H1 (cell line): ENCODE measurements around the gene RASSF10. TPM values are rescaled to one million over a fixed set of nuclear protein-coding genes. Genes with fewer than 3 reads are reported as not detected.

Experiments used
- CTCF ChIA-PET: fragments of 300-600 bp; sonication (Branson Sonifier 250); formaldehyde crosslinking; loops from one replicate; lab custom pipeline; 2021; ENCODE audit not compliant: partially characterized antibody; lab: Charles Lee
- POLR2A ChIA-PET: fragments of 300-600 bp; sonication (Branson Sonifier 250); formaldehyde crosslinking; loops from one replicate; lab custom pipeline; 2021; ENCODE audit warnings: inconsistent platforms; ENCODE audit not compliant: partially characterized antibody; lab: Charles Lee
- DNase-seq, 2 experiments: peaks; one replicate each; pipeline versions ENCODE4 v3.0.0 to v3.0.0-alpha.2; 2010 to 2022; ENCODE audit warnings: low spot score in 2 of 2, low read depth in 1 of 2, mixed read lengths in 1 of 2
- FAIRE-seq: peaks from 2 replicates; lab custom pipeline; 2011; peaks lifted over from hg19 to GRCh38; lab: Jason Lieb, UNC
- H2AFZ ChIP-seq: 2 replicates; pipeline ENCODE4 v1.8.1; 2012; ENCODE audit warnings: low read length, inconsistent platforms
- H2AK5ac ChIP-seq: 2 replicates; pipeline ENCODE4 v1.6.1; 2013; ENCODE audit warnings: low read depth, low read length
- H2BK120ac ChIP-seq: replicated peaks from 2 replicates; pipeline ENCODE3; 2013; ENCODE audit warnings: low read depth, low read length, inconsistent platforms
- H2BK12ac ChIP-seq: 2 replicates; pipeline ENCODE4 v1.6.1; 2013; ENCODE audit warnings: low read depth, low read length
- H2BK15ac ChIP-seq: 2 replicates; pipeline ENCODE4 v1.6.1; 2013; ENCODE audit warnings: low read length
- H2BK20ac ChIP-seq: 2 replicates; pipeline ENCODE4 v1.6.1; 2013; ENCODE audit warnings: low read length
- H2BK5ac ChIP-seq: 2 replicates; pipeline ENCODE4 v1.6.1; 2013; ENCODE audit warnings: low read depth, low read length
- H3K14ac ChIP-seq: 2 replicates; pipeline ENCODE4 v1.6.1; 2013; ENCODE audit warnings: inconsistent platforms; ENCODE audit not compliant: insufficient read length
- H3K18ac ChIP-seq: 2 replicates; pipeline ENCODE4 v1.6.1; 2013; ENCODE audit warnings: low read length; ENCODE audit errors: extremely low read depth
- H3K23ac ChIP-seq: 2 replicates; pipeline ENCODE4 v1.6.1; 2013; ENCODE audit warnings: inconsistent platforms; ENCODE audit not compliant: insufficient read length
- H3K23me2 ChIP-seq: 2 replicates; pipeline ENCODE4 v1.6.1; 2013; ENCODE audit warnings: low read depth, low read length
- H3K27ac ChIP-seq: 2 replicates; pipeline ENCODE4 v1.6.1; 2011; ENCODE audit warnings: low read depth, low read length, inconsistent platforms
- H3K27me3 ChIP-seq, 4 experiments: replicated peaks in 1 of 4; 1 replicate in 1 of 4; 2 replicates in 3 of 4; pipeline versions ENCODE4 v1.6.1 to v1.8.1; 2011 to 2013; ENCODE audit warnings: low read length in 3 of 4, mild to moderate bottlenecking in 3 of 4, inconsistent platforms in 2 of 4, mixed read lengths in 2 of 4, moderate library complexity in 1 of 4; ENCODE audit not compliant: control insufficient read depth in 3 of 4, insufficient read depth in 3 of 4; ENCODE audit errors: extremely low read depth in 1 of 4
- H3K36me3 ChIP-seq, 4 experiments: 2 replicates each; pipeline versions ENCODE4 v1.6.1 to v1.8.1; 2011 to 2013; ENCODE audit warnings: mild to moderate bottlenecking in 4 of 4, low read length in 3 of 4, moderate library complexity in 2 of 4, control low read depth in 1 of 4, inconsistent platforms in 1 of 4; ENCODE audit not compliant: insufficient read depth in 4 of 4, control insufficient read depth in 2 of 4
- H3K4ac ChIP-seq: replicated peaks from 2 replicates; pipeline ENCODE3; 2013; ENCODE audit warnings: low read length, low read depth, mixed read lengths, inconsistent platforms; ENCODE audit not compliant: insufficient read length
- H3K4me1 ChIP-seq, 4 experiments: replicated peaks in 1 of 4; 1 replicate in 1 of 4; 2 replicates in 3 of 4; pipeline versions ENCODE4 v1.6.1 to v1.8.1; 2011 to 2013; ENCODE audit warnings: low read length in 3 of 4, inconsistent platforms in 2 of 4, mixed read lengths in 1 of 4; ENCODE audit not compliant: insufficient read depth in 4 of 4, control insufficient read depth in 3 of 4
- H3K4me2 ChIP-seq, 2 experiments: 2 replicates each; pipeline versions ENCODE4 v1.6.1 to v1.8.1; 2011 to 2013; ENCODE audit warnings: low read depth in 2 of 2, low read length in 2 of 2, control low read depth in 1 of 2, inconsistent platforms in 1 of 2, mild to moderate bottlenecking in 1 of 2; ENCODE audit not compliant: insufficient read depth in 1 of 2
- H3K4me3 ChIP-seq, 4 experiments: fragments of 200-600, 300-600 bp in 1 of 4; sonication (generic), shearing (Covaris generic), sonication (Bioruptor Twin) in 1 of 4; 2 replicates each; pipeline versions ENCODE4 v1.5.1 to v1.8.1; 2011 to 2016; ENCODE audit warnings: low read length in 4 of 4, low read depth in 3 of 4, control low read depth in 2 of 4, inconsistent platforms in 2 of 4, mild to moderate bottlenecking in 2 of 4, mixed read lengths in 1 of 4, moderate library complexity in 1 of 4; ENCODE audit not compliant: insufficient read depth in 2 of 4; ENCODE audit errors: extremely low read depth in 1 of 4
- H3K56ac ChIP-seq: replicated peaks from 2 replicates; pipeline ENCODE3; 2013; ENCODE audit warnings: low read depth, mild to moderate bottlenecking, mixed read lengths, low read length, inconsistent platforms; ENCODE audit not compliant: insufficient read length
- H3K79me1 ChIP-seq: 2 replicates; pipeline ENCODE4 v1.6.1; 2013; ENCODE audit warnings: low read depth, low read length, control low read depth
- H3K79me2 ChIP-seq, 2 experiments: 2 replicates each; pipeline versions ENCODE4 v1.6.1 to v1.8.1; 2012 to 2013; ENCODE audit warnings: low read length in 2 of 2, mild to moderate bottlenecking in 2 of 2, inconsistent platforms in 1 of 2; ENCODE audit not compliant: insufficient read depth in 2 of 2, control insufficient read depth in 1 of 2
- H3K9ac ChIP-seq, 4 experiments: replicated peaks in 1 of 4; 1 replicate in 1 of 4; 2 replicates in 3 of 4; pipeline versions ENCODE4 v1.6.1 to v1.8.1; 2011 to 2013; ENCODE audit warnings: low read depth in 3 of 4, low read length in 3 of 4, control low read depth in 2 of 4, mild to moderate bottlenecking in 2 of 4, moderate library complexity in 2 of 4, inconsistent platforms in 1 of 4; ENCODE audit errors: extremely low read depth in 1 of 4
- H3K9me3 ChIP-seq, 2 experiments: 2 replicates each; pipeline versions ENCODE4 v1.6.1 to v1.8.1; 2012 to 2013; ENCODE audit warnings: mild to moderate bottlenecking in 2 of 2, moderate library complexity in 2 of 2, control low read depth in 1 of 2, inconsistent platforms in 1 of 2, low read depth in 1 of 2, low read length in 1 of 2, mixed read lengths in 1 of 2; ENCODE audit not compliant: insufficient read depth in 2 of 2
- H4K20me1 ChIP-seq, 2 experiments: replicated peaks in 1 of 2; 2 replicates each; pipeline versions ENCODE3 to v1.8.1; 2011 to 2013; ENCODE audit warnings: inconsistent platforms in 2 of 2, low read length in 2 of 2, mild to moderate bottlenecking in 1 of 2; ENCODE audit not compliant: insufficient read depth in 2 of 2, control insufficient read depth in 1 of 2
- H4K5ac ChIP-seq: 2 replicates; pipeline ENCODE4 v1.6.1; 2013; ENCODE audit warnings: low read length, low read depth, mixed read lengths, inconsistent platforms; ENCODE audit not compliant: insufficient read length
- H4K8ac ChIP-seq: 2 replicates; pipeline ENCODE4 v1.8.0; 2013; ENCODE audit warnings: mild to moderate bottlenecking, moderate library complexity, low read length, inconsistent platforms; ENCODE audit not compliant: insufficient read depth; ENCODE audit errors: extremely low read depth
- H4K91ac ChIP-seq: replicated peaks from 2 replicates; pipeline ENCODE3; 2013; ENCODE audit warnings: low read length, mixed read lengths, inconsistent platforms; ENCODE audit not compliant: insufficient read length
- BRCA1 ChIP-seq: IDR thresholded peaks from 2 replicates; pipeline ENCODE4 v1.6.1; 2012; ENCODE audit warnings: low read depth, low read length, improper control_type of control experiment
- CEBPB ChIP-seq: IDR thresholded peaks from 2 replicates; pipeline ENCODE4 v1.6.1; 2012; ENCODE audit warnings: low read depth, low read length
- RAD21 ChIP-seq, 2 experiments: IDR thresholded peaks in 1 of 2; conservative IDR thresholded peaks in 1 of 2; 2 replicates each; pipeline ENCODE4 v1.6.1; 2011; ENCODE audit warnings: low read depth in 2 of 2, low read length in 2 of 2, improper control_type of control experiment in 1 of 2, inconsistent platforms in 1 of 2, mild to moderate bottlenecking in 1 of 2, moderate library complexity in 1 of 2
- RFX5 ChIP-seq: IDR thresholded peaks from 2 replicates; pipeline ENCODE4 v1.6.1; 2011; ENCODE audit warnings: low read depth, low read length, improper control_type of control experiment, borderline replicate concordance
- RNF2 ChIP-seq: fragments of 200-900, 300-1000 bp; sonication (generic); IDR thresholded peaks from 2 replicates; pipeline ENCODE4 v1.7.1; 2016; ENCODE audit warnings: borderline replicate concordance, low read depth, mild to moderate bottlenecking, antibody characterized with exemption, low read length; ENCODE audit not compliant: poor library complexity, severe bottlenecking; ENCODE audit errors: missing control alignments
- SP1 ChIP-seq: IDR thresholded peaks from 2 replicates; pipeline ENCODE4 v1.6.1; 2011; ENCODE audit warnings: low read depth, low read length
- polyA plus RNA-seq, 7 experiments: library from polyadenylated mRNA; depleted of rRNA in 3 of 7; stranded (reverse) in 5 of 7; unstranded in 2 of 7; fragments of >200 nt in 5 of 7; fragments of 200-250 nt in 2 of 7; gene quantifications; 1 replicate in 5 of 7; 2 replicates in 1 of 7; 4 replicates in 1 of 7; pipeline versions ENCODE4 v1.2.1 to v1.2.3, GENCODE V29; 2011 to 2013; ENCODE audit warnings: missing spikeins in 2 of 7, mixed read lengths in 2 of 7
- total RNA-seq: library from RNA; stranded (reverse); fragmentation: NEBNext Ultra II Directional; extraction: Animal tissue kit (Norgen Biotek cat#: 25700); gene quantifications from 2 replicates; pipeline ENCODE4 v1.2.1, GENCODE V29; 2021

RASSF10 gene
- total and polyA plus RNA-seq, 2 of the 8 experiments (the other 6 are each of a cell fraction or from before 2014, with no cell fraction given), result 0.51 to 1.8 TPM

DNA sequence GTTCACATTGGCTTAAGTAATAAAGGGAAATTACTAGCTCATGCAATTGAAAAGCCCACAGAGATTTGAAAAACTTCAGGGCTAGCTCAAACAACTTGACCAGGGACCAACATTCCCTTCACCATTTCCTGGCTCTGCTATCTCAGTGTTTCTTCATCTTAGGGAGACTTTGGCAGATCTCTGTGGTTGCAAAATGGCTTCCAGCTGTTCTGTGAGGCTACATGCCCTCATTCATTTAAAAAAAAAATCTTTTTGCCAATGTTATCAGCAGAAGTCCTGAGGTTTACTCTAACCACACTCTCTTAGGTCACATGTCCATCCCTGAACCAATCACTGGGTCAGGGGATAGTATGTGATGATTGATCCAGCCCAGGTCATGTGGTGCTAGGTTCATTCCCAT, 13.9 kb upstream of the RASSF10 start:
- H3K9ac ChIP-seq, result no peak overlapping the region
- no peak overlapping the region for H2BK5ac ChIP-seq
- DNase-seq (no peak), FAIRE-seq (no peak)
- H3K4me3 ChIP-seq, result no peak overlapping the region
- H3K56ac ChIP-seq, result no peak overlapping the region
- H3K4me1 ChIP-seq, result peaks cover 0 to 1% (median under 1%) of the 10 kb centered on the region in 4 experiments; a peak in 2 of 7 replicates
- H3K9me3 ChIP-seq, result no peaks in the 10 kb centered on the region
- TF ChIP-seq BRCA1, result no peak
- TF ChIP-seq RFX5, result no peak
- no peak for TF ChIP-seq CEBPB
- TF ChIP-seq RAD21 (IDR thresholded peaks at IDR 0.05 in 1 of 2, conservative IDR thresholded peaks at IDR 0.05 in 1 of 2; ENCODE audit: low read depth in 2 of 2, low read length in 2 of 2), result no peak
- no peak for TF ChIP-seq SP1
- TF ChIP-seq RNF2, result no peak
- no peak overlapping the region for H2BK15ac ChIP-seq
- POLR2A ChIA-PET, result no interaction called here
- H2BK20ac ChIP-seq, result no peak overlapping the region
- H4K5ac ChIP-seq, result no peak overlapping the region
- H3K23ac ChIP-seq, result no peak overlapping the region
- H3K79me1 ChIP-seq, result no peaks in the 10 kb centered on the region
- no peak overlapping the region for H2BK120ac ChIP-seq
- H3K14ac ChIP-seq, result no peak overlapping the region
- no peaks in the 10 kb centered on the region for H4K20me1 ChIP-seq
- no peaks in the 10 kb centered on the region; a peak in 1 of 7 replicates for H3K27me3 ChIP-seq
- H3K79me2 ChIP-seq, result no peaks in the 10 kb centered on the region
- H4K91ac ChIP-seq, result no peak overlapping the region
- H3K4ac ChIP-seq, result no peak overlapping the region
- H3K4me2 ChIP-seq, result no peak overlapping the region
- no peak overlapping the region for H3K27ac ChIP-seq
- H3K18ac ChIP-seq, result no peak overlapping the region
- CTCF ChIA-PET, result interaction anchor here (0.8 to 1.8 kb wide), 2 partner anchors 31 kb away, joined by 3 to 8 read pairs; no protein-coding TSS in a partner anchor
- no peaks in the 10 kb centered on the region for H3K36me3 ChIP-seq
- no peak overlapping the region for H2BK12ac ChIP-seq
- H4K8ac ChIP-seq, result no peak overlapping the region
- no peaks in the 10 kb centered on the region for H3K23me2 ChIP-seq
- no peak overlapping the region for H2AFZ ChIP-seq
- H2AK5ac ChIP-seq, result no peak overlapping the region
